ENCODE data around the gene GNG12.

GNG12 gene

GRCh38 chr1:67747671-67748546 is 85.4 kb downstream of the GNG12 start:
- DNase-seq (ENCODE audit: low spot score), result no peak
- TF ChIP-seq CTCF (IDR thresholded peaks at IDR 0.05; ENCODE audit: extremely low read depth, insufficient read depth, missing control alignments), result no peak
- in situ Hi-C loops (cut with MboI; ENCODE audit: low pct_unique_long_range_greater_than_20kb, low sequenced_read_pairs, unreplicated experiment), result no loop called here

GRCh38 chr1:67745875-67746698 is 87.2 kb downstream of the GNG12 start:
- DNase-seq (ENCODE audit: low spot score), result no peak
- in situ Hi-C loops (cut with MboI; ENCODE audit: low pct_unique_long_range_greater_than_20kb, low sequenced_read_pairs, unreplicated experiment), result no loop called here
- TF ChIP-seq CTCF (IDR thresholded peaks at IDR 0.05; ENCODE audit: extremely low read depth, insufficient read depth, missing control alignments), result no peak

GRCh38 chr1:67743072-67743725 is 90.1 kb downstream of the GNG12 start:
- no peak for DNase-seq (ENCODE audit: low spot score)
- in situ Hi-C loops (cut with MboI; ENCODE audit: low pct_unique_long_range_greater_than_20kb, low sequenced_read_pairs, unreplicated experiment), result no loop called here
- TF ChIP-seq CTCF (IDR thresholded peaks at IDR 0.05; ENCODE audit: extremely low read depth, insufficient read depth, missing control alignments), result no peak

- DNase-seq (ENCODE audit: low spot score), result no peak
- in situ Hi-C loops (cut with MboI; ENCODE audit: low pct_unique_long_range_greater_than_20kb, low sequenced_read_pairs, unreplicated experiment), result no loop called here
- TF ChIP-seq CTCF (IDR thresholded peaks at IDR 0.05; ENCODE audit: extremely low read depth, insufficient read depth, missing control alignments), result no peak
Measured at GRCh38 chr1:67741736-67742135, 91.5 kb downstream of the GNG12 start.

GRCh38 chr1:67741121-67741520 is 92.1 kb downstream of the GNG12 start:
- TF ChIP-seq CTCF (IDR thresholded peaks at IDR 0.05; ENCODE audit: extremely low read depth, insufficient read depth, missing control alignments), result no peak
- in situ Hi-C loops (cut with MboI; ENCODE audit: low pct_unique_long_range_greater_than_20kb, low sequenced_read_pairs, unreplicated experiment), result no loop called here
- no peak for DNase-seq (ENCODE audit: low spot score)

GRCh38 chr1:67740543-67740942 is 92.7 kb downstream of the GNG12 start:
- in situ Hi-C loops (cut with MboI; ENCODE audit: low pct_unique_long_range_greater_than_20kb, low sequenced_read_pairs, unreplicated experiment), result no loop called here

More at GRCh38 chr1:67740543-67740942, 92.7 kb downstream of the GNG12 start:
- DNase-seq (ENCODE audit: low spot score), result no peak
- TF ChIP-seq CTCF (IDR thresholded peaks at IDR 0.05; ENCODE audit: extremely low read depth, insufficient read depth, missing control alignments), result no peak

Data from GM13977 (cell line).